Glomerular visceral epithelial cell (primary cell): ENCODE data around the gene SMAD4.
"Not testable (repeated sequence)": the region's sequence is repeated elsewhere in the genome, so short reads cannot be mapped to it uniquely, and the experiment has no call there.

Source experiments
- DNase-seq: peaks from one replicate; pipeline ENCODE4 v3.0.0-alpha.2; 2016; ENCODE audit errors: extremely low spot score

SMAD4 gene

GRCh38 chr18:51069885-51070284 is 39.9 kb downstream of the SMAD4 start:
- no peak for DNase-seq

- peak; percentile 75 for DNase-seq
Observed at GRCh38 chr18:51070545-51070944, 40.5 kb downstream of the SMAD4 start.

GRCh38 chr18:51072586-51073313 is 42.7 kb downstream of the SMAD4 start:
- DNase-seq, result no peak

- DNase-seq, result no peak
Observed at GRCh38 chr18:51074605-51075004, 44.6 kb downstream of the SMAD4 start.

GRCh38 chr18:51076503-51076902 is 46.5 kb downstream of the SMAD4 start:
- DNase-seq, result no peak

DNA sequence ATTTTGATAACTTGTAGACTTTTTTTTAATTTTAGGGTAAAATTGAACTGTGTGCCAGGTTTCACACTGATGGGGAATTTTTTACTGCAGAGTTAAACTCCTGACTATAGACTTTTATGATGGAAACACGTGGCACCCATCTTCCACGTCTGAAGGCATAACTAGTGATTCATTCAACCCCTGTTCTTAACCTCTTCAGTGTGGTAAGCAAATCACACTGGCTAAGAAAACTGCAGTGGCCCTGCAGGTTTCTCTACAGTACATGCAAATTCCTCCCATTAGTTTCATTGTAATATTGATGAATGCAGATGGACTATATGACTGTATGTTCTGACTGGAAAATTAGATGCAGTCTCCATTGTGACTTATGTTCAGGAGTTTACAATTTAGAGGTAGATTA is 47.2 kb downstream of the SMAD4 start:
- peak; percentile 19 for DNase-seq

DNA sequence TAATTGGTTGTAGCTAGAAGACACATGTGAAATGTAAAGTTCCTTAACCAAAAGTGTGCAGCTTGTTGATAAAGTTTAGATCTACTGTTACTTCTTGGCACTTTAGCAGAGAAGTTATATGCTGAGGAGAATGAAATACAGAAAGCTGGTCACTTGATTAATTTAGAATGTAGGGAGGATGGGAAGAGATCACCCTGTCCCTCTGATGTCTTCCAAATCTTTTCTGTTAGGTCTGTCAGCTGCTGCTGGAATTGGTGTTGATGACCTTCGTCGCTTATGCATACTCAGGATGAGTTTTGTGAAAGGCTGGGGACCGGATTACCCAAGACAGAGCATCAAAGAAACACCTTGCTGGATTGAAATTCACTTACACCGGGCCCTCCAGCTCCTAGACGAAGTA is 48.0 kb downstream of the SMAD4 start:
- no peak for DNase-seq

DNA sequence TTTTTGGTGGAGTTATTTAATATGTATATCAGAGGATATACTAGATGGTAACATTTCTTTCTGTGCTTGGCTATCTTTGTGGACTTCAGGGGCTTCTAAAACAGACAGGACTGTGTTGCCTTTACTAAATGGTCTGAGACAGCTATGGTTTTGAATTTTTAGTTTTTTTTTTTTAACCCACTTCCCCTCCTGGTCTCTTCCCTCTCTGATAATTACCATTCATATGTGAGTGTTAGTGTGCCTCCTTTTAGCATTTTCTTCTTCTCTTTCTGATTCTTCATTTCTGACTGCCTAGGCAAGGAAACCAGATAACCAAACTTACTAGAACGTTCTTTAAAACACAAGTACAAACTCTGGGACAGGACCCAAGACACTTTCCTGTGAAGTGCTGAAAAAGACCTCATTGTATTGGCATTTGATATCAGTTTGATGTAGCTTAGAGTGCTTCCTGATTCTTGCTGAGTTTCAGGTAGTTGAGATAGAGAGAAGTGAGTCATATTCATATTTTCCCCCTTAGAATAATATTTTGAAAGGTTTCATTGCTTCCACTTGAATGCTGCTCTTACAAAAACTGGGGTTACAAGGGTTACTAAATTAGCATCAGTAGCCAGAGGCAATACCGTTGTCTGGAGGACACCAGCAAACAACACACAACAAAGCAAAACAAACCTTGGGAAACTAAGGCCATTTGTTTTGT is 52.7 kb downstream of the SMAD4 start:
- peak; percentile 35 for DNase-seq

DNA sequence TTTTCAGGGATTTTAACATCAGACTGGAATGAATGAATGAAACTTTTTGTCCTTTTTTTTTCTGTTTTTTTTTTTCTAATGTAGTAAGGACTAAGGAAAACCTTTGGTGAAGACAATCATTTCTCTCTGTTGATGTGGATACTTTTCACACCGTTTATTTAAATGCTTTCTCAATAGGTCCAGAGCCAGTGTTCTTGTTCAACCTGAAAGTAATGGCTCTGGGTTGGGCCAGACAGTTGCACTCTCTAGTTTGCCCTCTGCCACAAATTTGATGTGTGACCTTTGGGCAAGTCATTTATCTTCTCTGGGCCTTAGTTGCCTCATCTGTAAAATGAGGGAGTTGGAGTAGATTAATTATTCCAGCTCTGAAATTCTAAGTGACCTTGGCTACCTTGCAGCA is 53.4 kb downstream of the SMAD4 start:
- DNase-seq, result no peak

- no peak for DNase-seq
Observed at GRCh38 chr18:51088410-51088809, 58.4 kb downstream of the SMAD4 start.

GRCh38 chr18:51089691-51090090 is 59.7 kb downstream of the SMAD4 start:
- no peak for DNase-seq

- DNase-seq, result no peak
Observed at GRCh38 chr18:51091270-51091669, 61.3 kb downstream of the SMAD4 start.

- DNase-seq, result no peak
Observed at GRCh38 chr18:51092117-51092516, 62.1 kb downstream of the SMAD4 start.

DNA sequence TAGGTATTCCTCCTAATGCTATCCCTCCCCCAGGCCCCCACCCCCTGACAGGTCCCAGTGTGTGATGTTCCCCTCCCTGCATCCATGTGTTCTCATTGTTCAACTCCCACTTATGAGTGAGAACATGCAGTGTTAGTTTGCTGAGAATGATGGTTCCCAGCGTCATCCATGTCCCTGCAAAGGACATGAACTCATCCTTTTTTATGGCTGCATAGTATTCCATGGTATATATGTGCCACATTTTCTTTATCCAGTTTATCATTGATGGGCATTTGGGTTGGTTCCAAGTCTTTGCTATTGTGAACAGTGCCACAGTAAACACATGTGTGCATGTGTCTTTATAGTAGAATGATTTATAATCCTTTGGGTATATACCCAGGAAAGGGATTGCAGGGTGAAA is 63.0 kb downstream of the SMAD4 start:
- not testable (repeated sequence) for DNase-seq

DNA sequence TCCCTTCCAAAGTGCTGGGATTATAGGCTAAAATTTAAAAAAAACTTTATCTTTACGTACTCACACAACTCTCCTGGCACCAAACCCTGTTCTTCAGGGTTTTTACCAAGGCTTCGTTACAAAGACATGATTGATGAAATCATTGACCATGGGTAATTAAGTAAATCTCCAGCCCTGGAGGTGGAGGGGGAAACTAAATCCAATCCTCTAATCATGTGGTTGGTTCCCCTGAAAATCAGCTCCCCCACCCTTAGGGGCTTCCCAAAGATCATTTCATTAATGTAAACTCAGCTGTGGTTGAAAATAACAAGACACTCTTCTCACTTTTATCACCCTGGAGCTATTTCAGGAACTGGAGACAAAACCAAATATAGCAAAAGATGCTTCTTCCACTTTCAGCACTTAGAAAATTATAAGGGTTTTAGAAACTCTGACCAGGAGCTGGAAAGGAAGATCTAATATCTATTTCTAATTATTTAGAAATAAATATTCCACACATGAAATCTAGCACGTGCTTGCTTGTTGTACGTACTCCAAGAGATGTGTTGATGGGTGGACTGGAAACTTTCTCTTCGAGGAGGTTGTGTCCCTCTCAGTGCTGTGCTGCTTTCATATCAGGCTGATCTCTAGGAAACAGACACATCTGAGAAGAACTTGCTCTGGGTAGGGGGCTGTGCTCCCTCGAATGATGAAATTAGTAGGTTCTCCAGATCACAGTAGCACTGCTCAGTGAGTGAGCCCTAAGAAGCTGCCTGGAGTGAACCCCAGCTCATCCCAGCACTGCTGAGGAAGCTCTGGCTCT is 67.2 kb downstream of the SMAD4 start:
- DNase-seq, result no peak

DNA sequence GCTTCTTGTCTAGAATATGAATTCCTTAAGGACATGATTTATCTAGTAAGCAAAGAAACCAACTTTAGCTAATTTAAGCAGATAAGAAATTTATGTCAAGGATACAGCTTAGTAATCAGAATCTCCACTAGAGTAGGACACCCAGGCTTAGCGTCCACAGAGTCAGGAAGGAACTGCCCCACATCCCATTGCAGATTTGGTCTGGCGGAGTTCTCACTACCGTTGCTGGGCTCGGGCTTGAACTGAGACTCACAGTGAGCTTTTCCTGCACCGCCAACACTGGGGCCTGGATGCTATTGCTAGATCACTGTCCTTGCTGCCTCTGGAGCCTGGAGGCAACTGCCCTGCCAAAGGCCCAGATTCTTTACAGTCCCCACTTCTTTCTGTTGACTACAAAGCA is 68.1 kb downstream of the SMAD4 start:
- DNase-seq, result no peak

- no peak for DNase-seq
Observed at GRCh38 chr18:51098513-51098912, 68.5 kb downstream of the SMAD4 start.

DNA sequence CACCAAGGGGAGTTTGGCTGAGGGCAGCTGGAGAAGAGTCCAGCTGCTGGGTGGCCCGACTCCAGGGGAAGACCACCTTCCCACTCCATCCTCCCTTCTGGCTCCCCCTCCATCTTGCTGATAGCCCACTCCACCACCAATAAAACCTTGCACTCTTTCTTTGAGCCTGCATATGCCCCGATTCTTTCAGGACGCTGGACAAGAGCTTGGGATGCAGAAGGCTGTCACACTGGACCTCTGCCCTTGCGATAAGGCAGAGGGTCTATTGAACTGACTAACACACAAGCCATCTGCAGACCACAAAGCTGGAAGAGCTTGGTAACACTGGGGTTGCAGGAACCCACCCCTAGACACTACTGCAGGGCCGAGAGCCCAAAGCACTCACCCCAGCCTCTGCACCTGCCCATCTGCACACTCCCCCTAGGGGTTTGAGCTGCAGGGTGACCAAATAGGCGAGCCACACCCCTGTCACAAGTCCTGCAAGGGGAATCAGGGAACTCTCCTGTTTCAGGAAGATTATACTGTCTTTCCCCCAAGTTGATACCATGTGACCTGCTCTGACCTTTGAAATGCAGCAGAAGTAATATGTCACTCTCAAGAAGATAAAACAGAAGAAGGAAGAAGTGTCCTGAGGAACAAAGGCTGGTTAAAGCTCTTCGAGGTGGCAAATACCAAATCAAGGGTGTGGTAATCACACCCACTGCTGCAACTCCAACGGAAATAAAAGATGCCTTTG is 70.5 kb downstream of the SMAD4 start:
- DNase-seq, result no peak

DNA sequence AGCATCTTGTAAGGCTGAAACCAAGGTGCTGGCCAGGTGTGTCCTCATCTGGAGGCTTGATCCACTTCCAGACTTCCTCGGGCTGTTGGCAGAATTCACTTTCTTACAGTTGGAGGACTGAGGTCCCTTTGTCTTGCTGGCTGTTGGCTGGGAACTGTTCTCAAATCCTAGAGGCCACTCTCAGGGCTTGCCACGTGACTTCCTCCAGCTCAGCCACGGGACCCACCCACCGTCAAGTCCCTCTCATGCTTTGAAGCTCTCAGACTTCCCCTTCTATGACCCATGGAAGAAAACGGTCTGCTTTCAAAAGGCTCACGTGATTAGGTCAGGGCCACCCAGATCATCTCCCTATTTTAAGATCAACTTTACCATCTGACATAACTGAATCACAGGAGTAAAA is 77.1 kb downstream of the SMAD4 start:
- DNase-seq, result no peak

- DNase-seq, result peak; percentile 40
Observed at GRCh38 chr18:51107598-51108305, 77.7 kb downstream of the SMAD4 start.

GRCh38 chr18:51108330-51108729 is 78.3 kb downstream of the SMAD4 start:
- no peak for DNase-seq
